ENCODE data around the gene SRPK3.

SRPK3 gene

DNA sequence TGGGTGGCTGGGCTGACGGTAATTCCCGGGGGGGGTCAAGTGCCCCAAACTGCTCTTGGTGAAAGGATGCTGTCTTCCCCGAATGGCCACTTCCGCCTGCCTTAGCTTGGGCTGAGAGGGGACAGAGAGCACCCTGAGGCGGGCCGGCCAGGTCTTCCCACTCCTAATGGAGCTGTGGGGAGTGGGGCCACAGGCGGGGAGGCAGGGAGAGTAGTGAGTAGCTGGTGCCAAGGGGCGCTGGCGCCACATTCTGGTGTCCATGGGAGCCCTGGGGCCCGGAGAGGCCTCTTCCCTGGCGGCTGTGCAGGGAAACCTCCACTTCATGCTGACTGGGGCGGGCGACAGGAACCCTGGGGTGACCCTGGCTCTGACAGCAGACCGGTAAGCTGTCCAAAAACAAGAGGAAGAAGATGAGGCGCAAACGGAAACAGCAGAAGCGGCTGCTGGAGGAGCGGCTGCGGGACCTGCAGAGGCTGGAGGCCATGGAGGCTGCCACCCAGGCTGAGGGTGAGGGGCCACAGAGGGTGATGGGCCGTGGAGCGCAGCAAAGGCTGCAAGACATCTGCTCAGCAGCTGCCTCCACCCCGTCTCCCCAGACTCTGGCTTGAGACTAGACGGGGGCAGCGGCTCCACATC lies 2.7 kb downstream of the SRPK3 start:
- DNase-seq, result no peak

DNA sequence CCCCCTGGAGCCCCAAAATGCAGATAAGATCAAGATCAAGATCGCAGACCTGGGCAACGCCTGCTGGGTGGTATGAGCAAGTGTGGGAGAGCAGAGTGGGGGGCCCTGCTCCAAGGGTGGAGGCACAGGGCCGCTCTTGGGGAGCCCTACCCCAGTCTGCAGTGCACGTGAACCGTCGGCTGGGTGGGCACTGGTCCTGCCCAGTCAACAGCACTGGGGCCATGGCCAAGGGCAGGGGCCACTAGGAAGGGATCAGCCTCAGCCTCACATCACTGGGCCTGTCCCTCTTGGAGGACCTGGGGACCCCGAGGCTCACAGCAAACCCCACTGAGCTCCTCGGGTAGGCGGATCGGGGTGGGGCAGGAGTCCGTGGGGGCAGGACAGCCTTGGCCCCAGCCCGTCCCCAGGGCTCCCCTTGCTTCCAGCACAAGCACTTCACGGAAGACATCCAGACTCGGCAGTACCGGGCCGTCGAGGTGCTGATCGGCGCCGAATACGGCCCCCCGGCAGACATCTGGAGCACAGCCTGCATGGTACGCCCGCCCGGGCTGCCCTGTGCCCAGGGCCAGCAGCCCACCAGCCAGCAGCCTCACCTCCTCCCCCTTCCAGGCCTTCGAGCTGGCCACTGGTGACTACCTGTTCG lies 3.6 kb downstream of the SRPK3 start:
- DNase-seq, result no peak

DNA sequence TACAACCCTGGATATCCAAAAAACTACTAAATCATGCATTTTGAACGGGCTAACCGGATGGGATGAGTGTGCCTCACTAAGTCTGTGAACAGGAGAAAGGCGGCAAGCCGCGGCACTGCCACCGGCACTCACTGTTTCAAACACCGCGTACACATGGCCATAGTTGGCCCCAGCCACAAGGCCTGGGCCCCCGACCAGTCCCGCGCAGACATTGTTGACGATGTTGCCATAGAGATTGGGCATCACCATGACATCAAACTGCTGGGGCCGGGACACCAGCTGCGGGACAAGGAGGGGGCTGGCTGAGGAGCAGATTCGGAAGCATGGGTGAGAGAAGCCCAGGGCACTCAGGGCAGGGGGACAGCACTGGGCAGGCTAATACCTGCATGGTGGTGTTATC lies 5.8 kb downstream of the SRPK3 start:
- DNase-seq, result peak in 1 of 56 donors; percentile 25

DNA sequence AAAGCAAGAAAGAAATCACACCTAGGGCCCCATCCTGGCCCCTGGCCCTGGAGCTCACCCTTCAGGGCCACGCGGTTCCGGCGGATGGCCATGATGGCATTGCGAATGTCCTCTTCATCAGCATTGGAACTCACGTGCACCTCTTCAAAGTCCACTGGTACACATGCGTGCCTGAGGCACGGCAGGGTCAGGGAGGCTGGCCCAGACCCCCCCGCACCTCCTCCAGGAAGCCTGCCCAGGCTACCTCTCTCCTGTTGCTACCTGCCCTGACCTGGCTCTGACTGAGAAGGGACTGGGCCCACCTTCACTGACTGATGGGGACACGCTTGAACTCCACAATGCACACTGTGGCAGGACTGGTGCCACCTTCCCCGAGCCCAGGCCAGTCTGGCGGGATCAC lies 8.8 kb downstream of the SRPK3 start:
- no peak for DNase-seq

DNA sequence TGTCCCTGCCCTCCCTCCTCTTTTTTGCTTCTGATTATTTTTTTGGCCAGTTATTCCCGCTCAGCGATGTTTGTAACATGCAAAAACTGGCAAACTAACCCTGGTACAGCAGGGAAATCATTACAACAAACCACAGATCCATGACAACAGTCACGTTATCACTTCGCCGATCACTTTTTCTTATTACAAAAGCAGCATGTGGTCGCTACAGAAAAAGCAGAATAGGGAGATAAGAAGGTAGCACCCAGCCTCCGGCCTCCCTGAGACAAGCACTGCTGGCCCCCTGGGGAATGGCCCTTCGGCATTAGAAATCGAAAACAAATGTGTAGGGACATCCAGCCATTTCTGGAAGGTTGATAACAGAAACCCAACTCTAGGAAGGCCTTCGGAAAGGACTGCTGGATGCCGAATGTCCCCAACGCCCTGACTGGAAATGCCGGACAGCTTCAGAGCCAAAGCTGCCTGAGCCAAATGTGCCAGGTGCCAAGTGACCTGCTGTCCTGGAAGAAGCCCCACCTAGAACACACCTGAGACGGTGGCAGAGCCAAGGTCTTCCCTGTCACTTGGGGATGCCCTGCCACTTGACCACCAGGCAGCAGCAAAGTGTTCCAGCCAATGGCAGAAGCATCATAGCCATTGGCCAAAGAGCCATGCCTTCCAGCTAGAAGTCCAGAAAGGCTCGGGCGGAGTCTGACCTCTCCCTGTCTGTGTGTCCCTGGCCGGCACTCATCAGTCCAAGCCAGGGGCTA lies 10.4 kb downstream of the SRPK3 start:
- no peak for DNase-seq

DNA sequence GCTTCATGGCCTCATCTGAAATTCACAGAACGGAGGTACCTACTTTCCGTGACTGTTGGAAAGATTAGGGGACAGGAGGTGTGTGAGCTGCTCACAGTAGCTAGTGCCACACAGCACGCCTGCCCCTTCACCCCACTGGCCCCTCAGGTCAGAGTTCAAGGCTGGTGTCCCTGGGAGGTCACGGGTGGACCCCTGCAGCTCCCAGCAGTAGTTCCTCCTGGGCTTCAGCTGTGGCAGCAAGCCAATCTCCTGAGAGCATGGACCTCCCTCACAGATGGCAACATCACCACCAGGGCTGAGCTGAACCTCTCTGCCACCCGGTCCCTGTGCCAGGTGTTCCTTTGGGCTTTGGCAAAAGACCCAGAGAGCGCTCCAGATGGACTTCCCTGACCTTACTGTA lies 11.5 kb downstream of the SRPK3 start:
- no peak for DNase-seq

DNA sequence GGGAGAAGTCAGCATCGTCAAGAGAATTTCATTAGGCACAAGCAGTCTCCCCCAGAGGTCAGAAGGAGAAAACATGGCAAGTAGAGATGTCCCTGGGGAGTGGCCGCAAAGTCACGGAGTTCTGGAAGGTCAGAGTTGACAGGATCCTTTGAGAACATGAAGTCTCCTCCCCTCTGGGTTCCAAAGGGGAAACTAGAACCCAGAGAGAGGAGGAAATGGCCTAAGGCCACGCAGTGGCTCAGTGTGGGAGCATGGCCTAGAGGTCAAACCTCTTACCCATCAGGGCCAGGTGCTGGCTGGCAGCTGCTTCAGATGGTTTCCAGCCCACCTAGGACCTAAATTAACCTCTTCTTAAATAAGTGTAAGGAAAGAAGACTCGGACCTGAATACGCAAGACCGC lies 12.4 kb downstream of the SRPK3 start:
- DNase-seq, result no peak

DNA sequence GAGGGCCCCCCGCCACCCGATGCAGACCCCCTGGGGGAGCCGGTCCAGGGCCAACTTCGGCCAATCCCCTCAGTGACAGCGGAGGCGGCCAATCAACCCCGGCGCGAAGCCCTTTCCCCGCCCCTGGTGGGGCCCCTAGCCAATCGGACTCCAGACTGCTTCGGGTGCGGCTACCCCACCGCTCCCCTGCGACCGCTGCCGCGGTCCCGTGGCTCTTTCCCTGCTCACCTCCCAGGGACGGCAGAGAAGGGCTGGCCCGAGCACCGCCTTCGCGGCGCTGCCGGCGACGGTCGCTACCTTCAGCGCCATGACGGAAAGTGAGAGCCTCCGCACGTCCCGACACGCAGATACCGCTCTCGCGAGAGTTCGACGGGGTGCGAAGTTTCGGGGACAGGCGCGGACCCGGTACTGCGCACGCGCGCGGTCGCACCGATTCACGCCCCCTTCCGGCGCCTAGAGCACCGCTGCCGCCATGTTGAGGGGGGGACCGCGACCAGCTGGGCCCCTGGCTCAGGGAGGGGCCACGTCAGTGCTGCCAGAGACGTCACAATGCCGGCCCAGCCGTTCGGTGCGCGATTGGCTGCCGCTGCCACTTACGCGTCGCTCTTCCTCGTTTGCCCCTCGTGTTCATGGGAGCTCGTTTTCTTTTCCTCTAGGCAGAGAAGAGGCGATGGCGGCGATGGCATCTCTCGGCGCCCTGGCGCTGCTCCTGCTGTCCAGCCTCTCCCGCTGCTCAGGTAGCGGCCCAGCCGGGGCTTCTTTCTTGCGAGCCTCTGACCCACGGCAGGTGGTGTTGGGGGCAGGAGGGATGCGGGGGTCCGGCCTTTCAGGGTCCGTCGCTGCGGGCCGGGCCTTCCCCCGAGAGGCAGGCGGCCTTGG lies 13.4 kb downstream of the SRPK3 start, which contains the start of the genes IDH3G and SSR4:
Gene IDH3G, minus strand, starts transcription at position 358 of the 879 bp plus-strand sequence. Its CDS starts 49 bp downstream, at position 309.
Gene SSR4, plus strand, starts transcription at position 651 of the 879 bp plus-strand sequence. Its CDS starts 20 bp downstream, at position 671.
- DNase-seq, result peak; percentile 48 to 95 (median 88)

DNA sequence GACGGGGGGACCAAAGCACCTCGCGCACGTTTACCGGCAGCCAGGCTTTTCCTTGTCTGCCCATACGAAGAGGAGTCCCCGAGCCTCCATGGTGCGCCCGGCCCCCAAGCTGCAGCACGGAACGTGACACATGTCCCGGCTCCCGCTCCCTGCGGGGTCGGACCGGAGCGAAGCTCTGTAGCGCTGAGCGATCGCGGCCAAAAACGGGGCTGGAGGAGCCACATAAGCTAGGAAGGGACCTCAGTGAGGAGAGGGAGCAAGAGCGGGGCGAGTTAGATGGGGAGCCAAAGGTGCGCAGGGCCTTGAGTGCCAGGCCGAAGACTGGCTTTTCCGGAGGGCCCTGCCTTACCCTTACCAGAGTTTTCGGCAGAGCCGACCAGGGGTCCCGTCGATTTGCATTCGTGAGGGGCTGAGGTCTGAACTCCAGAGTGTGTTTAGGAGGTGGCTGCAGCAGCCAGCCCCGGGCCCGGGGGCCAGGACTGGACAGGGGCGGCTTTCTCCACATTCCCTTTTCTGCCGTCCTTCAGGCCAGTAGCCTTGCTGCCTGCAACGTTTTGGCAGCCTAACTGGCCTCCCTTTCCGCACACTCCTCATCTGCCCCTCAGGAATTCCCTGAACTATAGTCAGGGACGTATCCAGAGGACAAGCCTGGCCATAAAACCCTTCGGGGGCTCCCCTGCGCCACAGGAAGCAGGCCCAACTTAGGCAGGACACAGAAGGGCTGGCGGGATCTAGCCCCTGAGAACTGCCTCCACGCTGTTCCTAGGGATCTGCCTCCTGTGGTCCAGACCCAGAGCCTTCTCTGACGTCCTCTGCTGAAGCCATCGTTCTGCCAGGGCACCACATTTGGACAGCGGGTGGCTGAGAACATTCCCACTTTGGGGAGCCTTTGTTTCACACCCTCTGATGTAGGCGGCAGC lies 14.3 kb downstream of the SRPK3 start:
- DNase-seq, result peak in 1 of 56 donors; percentile 24

DNA sequence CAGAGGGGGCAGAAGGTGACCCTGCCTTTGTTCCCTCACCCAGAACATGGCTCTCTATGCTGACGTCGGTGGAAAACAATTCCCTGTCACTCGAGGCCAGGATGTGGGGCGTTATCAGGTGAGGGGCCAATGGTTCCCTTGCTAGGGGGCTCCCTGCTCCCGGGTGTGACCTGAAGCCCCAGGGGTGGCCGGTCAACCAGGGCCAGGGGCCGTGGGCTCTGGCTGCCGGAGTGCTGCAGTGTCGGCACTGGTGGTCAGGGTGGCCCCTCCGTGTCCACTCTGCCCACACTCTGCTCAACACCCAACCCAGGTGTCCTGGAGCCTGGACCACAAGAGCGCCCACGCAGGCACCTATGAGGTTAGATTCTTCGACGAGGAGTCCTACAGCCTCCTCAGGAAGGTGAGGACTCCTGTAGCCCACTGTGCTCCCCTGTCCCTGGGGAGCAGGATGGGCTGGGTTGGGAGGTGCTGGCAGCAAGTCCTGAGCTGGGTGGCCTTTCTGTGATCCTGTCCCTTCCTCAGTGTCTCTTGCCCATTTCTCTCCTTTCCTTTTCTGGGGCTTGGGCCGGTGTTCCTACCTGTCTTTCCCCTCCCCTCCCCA lies 16.7 kb downstream of the SRPK3 start:
- no peak for DNase-seq

DNA sequence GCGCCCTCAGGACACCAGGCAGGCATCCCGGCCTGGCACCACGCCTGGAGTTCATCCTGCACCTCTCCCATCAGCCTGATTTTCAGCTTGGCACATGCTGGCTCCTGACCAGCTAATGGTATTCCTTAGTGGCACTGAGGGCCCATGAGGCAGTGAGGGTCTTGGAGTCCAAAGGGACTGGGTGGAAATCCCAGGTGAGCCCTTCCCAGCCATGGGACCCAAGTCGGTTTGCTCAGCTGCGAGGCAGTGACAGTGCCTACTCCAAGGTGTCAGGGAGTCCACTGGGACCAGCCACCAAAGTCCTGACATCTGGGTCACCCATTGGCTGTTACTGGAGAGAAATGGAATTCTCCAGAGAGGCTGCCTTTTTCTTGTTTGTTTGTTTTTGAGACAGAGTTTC lies 18.5 kb downstream of the SRPK3 start:
- DNase-seq, result no peak

DNA sequence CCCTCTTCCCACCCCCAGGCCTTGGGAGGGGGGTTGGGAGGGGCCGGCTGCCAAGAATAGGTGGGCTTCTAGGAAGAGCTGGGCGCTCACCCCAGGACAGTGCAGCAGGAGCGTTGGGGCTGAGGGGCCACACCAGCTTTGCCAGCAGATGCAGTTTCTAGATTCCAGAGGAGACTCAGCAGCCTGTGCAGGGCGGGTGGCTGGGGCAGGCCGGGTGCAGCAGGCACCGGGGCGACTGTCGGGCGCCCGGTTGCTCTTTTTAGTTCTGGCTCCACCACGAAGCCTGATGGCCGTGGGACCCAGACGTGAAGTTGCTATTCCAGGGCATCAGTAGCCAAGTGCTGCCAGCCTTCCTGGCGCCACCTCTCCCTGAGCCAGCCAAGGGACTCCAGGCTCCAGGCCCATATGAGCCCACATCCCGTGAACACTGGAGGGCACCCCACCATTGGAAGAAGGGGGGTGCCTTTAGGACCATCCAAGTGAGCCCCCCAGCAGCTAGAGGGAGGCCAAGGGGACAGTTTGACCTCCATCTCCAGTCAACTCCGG lies 19.4 kb downstream of the SRPK3 start:
- DNase-seq, result peak in 12 of 56 donors; percentile 10 to 30 (median 23)

DNA sequence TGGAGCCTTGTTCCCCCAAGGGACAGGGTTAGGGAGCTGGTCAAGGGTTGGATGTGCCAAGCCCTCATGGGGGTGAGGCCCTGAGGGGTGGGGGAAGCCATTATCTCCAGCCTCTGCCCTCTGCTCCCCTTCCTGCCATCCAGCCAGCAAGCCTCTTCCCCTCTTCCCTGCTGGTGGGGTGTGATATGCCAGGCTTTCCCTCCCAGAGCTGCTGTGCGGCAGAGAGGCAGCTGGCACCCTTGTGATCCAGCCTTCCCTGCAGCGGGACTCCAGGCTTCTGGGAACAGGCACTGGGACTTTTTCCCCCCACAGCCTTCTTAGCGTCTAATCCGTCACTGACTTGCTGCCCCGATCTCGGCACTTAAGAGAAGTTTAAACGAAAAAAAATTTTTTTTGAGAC lies 19.9 kb downstream of the SRPK3 start:
- no peak for DNase-seq

DNA sequence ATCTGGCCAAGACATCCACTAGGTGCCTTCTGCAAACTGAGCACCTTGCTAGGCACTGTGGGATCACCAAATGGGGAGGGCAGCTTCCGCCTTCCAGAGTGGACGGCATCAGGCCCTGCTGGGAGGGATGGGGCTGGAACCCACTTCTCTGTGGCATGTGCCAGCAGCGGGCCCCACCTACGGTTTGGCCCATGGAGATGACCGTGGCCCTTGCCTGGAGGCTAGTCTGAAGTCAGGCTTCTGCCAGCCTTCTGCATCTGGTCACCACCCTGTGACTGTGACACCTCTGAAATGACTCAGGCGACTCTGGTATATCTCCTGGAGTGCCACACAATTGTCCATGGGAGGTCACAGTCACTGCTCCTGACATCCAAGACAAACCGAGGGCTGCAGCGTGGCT lies 20.8 kb downstream of the SRPK3 start:
- DNase-seq, result no peak

DNA sequence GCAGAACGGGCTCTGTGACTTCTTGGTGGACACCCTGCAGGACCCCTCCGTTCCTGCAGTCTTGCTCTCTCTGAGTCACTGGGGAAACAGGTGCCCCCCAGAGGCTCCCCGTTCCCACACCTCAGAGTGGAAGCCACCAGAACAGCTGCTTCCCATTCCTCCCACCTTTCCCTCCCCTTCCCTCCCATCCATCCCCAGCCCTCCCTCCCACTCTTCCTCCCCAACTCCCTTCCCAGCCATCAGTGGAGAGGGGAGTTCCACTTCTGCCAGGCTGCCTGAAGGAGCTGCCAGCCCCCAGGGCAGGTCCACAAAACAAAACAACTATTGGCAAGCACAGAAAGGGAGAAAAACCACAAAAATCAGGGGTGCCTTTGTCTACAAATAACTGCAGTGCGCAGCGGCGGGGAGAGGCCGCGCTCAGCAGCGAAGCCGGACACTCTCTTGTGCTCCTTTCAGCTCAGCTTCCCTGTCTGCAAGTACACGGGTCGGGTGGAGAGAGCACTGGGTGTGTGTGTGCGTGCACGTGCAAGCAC lies 21.7 kb downstream of the SRPK3 start:
- no peak for DNase-seq

DNA sequence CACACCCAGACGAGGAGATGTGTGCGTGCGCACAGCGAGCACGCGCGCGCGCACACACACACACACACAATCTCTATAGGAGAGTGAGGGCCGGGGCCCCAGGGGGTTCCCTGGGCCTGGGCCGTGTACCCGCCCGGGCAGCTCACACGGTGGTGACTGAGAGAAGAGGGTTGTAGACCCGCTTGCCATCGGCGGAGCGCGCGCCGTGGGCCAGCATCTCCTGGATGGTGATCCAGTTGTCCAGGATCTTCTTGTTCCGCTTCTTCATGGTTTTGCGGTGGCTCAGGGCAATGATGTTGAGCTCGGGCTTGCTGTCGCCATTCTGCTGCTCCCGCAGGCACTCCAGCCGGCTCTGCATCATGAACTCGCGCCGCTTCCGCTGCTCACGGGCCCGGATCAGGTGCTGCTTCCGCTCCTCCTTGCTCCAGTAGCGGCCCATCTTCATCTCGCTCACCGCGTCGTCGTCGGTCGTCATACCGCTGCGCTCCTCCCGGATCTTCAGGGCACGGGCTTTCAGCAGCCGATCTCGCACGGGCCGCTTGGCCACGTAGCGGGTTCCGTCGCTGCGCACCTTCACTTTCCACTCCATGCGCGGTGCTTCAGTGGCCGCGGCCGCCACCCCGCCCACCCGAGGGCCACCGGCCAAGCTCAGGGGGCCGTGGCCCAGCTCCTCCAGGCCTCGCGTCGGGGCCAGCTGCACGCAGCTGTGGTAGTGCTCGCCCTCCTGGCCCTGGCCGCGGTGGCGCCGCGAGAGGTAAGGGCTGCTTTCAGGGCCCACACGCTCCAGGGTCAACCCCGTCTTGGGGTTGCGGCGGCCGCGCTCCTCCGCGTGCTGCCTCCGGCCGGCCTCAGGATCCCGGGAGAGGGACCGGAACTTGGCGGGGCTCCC lies 22.6 kb downstream of the SRPK3 start:
- DNase-seq, result no peak

DNA sequence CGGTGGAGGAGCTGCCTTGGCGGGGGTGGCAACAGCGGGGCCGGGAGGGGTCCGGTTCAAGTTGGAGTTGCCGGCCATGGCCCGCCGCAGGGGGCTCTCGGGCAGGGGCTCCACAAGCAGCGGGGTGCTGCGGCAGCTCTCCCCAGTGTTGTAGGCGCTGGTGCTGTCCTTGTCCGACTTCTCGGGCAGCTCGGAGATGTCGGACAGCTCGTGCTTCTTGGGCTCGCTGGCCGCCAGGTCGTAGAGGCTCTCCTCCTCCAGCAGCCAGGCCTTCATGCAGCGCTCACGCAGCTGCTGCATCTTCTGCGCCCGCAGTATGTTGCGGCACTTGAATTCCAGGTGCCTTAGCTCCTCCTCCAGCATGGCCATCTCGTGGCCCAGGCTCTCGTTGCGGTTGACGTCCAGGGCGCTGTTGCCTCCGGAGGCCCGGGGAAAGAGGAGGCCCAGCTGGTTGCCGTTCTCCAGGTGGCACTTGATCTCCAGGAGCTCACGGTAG lies 23.3 kb downstream of the SRPK3 start:
- DNase-seq, result no peak

DNA sequence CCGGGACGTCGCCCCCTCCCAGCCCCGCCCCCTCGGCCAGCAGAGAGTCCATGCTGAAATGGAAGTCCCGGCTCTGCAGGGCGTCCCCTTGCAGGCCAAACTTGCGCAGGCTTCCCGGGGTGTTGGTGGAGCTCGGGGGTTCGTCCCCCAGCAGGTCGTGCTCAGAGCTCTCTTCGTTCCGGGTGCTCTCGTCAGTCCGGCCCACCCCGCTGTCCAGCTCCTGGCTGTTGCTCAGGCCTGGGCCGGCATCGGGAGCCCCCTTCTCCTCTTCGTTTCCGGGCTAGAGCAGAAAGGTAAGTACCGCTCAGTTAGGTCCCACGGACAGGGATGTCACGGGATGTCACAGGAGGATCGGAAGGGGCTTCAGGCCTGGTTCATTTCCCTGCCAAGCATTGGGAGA lies 23.8 kb downstream of the SRPK3 start:
- no peak for DNase-seq
